ENCODE data around the gene RSPH1.

Gene RSPH1

GRCh38 chr21:42435833-42436232, 60.2 kb downstream of the RSPH1 start:
- TF ChIP-seq, protein P1, sequence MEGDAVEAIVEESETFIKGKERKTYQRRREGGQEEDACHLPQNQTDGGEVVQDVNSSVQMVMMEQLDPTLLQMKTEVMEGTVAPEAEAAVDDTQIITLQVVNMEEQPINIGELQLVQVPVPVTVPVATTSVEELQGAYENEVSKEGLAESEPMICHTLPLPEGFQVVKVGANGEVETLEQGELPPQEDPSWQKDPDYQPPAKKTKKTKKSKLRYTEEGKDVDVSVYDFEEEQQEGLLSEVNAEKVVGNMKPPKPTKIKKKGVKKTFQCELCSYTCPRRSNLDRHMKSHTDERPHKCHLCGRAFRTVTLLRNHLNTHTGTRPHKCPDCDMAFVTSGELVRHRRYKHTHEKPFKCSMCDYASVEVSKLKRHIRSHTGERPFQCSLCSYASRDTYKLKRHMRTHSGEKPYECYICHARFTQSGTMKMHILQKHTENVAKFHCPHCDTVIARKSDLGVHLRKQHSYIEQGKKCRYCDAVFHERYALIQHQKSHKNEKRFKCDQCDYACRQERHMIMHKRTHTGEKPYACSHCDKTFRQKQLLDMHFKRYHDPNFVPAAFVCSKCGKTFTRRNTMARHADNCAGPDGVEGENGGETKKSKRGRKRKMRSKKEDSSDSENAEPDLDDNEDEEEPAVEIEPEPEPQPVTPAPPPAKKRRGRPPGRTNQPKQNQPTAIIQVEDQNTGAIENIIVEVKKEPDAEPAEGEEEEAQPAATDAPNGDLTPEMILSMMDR (IDR thresholded peaks at IDR 0.05; ENCODE audit: low read depth, low read length): no peak
- no peak overlapping the region for H3K4me3 ChIP-seq (replicated peaks in 1 of 2; ENCODE audit: low read depth in 2 of 2, low read length in 2 of 2)
- no peak for DNase-seq (ENCODE audit: low read depth in 2 of 2)

DNA sequence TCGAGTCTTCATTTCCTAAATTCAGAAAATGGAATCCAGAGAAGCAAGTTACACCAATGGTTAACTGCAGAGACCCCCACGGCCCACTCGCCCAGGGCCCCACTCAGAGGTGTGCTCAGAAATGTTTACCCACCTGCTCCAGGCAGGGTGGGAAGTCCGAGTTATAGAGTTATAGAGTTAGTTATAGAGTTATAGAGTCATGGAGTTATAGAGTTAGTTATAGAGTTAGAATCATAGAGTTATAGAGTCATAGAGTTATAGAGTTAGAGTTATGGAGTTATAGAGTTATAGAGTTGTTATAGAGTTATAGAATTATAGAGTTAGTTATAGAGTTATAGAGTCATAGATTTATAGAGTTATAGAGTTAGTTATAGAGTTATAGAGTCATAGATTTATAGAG, 60.6 kb downstream of the RSPH1 start:
- H3K4me3 ChIP-seq (replicated peaks in 1 of 2; ENCODE audit: low read depth in 2 of 2, low read length in 2 of 2): no peak overlapping the region
- TF ChIP-seq, protein P1 (IDR thresholded peaks at IDR 0.05; ENCODE audit: low read depth, low read length): no peak
- DNase-seq (ENCODE audit: low read depth in 2 of 2): no peak

- no peak for DNase-seq (ENCODE audit: low read depth in 2 of 2)
- H3K4me3 ChIP-seq (replicated peaks in 1 of 2; ENCODE audit: low read depth in 2 of 2, low read length in 2 of 2): no peak overlapping the region
- TF ChIP-seq, protein P1 (IDR thresholded peaks at IDR 0.05; ENCODE audit: low read depth, low read length): no peak
Observed at GRCh38 chr21:42434884-42435283, 61.1 kb downstream of the RSPH1 start.

DNA sequence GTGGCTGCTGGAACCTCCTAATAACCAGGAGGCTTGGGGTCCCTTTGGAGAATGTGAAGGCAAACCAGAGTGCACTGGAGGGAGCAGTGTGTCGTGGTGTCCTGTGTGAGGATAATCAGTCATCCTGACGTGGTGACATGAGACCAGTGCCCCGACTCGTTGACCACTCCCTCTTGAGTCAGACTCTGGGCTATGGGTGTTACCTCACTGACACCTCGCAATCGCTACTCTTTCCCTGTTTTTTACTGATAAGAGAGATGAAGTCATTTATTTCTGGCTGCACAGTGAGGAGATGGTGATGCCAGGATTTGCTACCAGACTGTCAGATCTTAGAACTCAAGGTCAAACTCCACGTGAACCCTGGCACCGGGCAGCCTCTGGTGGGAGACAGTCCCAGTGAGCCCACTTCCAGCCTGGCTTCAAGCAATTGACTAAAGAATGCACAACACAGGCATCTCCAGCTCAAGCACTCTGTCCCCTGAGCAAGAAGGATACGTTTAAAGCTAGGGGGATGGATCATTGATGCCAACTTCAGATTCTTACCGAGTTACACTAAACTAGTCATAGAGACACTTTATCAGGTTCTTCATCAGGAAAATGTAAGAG, 62.0 kb downstream of the RSPH1 start:
- no peak overlapping the region for H3K4me3 ChIP-seq (replicated peaks in 1 of 2; ENCODE audit: low read depth in 2 of 2, low read length in 2 of 2)
- DNase-seq (ENCODE audit: low read depth in 2 of 2): no peak
- TF ChIP-seq, protein P1 (IDR thresholded peaks at IDR 0.05; ENCODE audit: low read depth, low read length): no peak

- TF ChIP-seq, protein P1 (IDR thresholded peaks at IDR 0.05; ENCODE audit: low read depth, low read length): no peak
- DNase-seq (ENCODE audit: low read depth in 2 of 2): no peak
- no peak overlapping the region for H3K4me3 ChIP-seq (replicated peaks in 1 of 2; ENCODE audit: low read depth in 2 of 2, low read length in 2 of 2)
Observed at GRCh38 chr21:42432695-42433094, 63.3 kb downstream of the RSPH1 start.

GRCh38 chr21:42431196-42431595, 64.8 kb downstream of the RSPH1 start:
- no peak overlapping the region for H3K4me3 ChIP-seq (replicated peaks in 1 of 2; ENCODE audit: low read depth in 2 of 2, low read length in 2 of 2)
- DNase-seq (ENCODE audit: low read depth in 2 of 2): no peak
- TF ChIP-seq, protein P1 (IDR thresholded peaks at IDR 0.05; ENCODE audit: low read depth, low read length): no peak

DNA sequence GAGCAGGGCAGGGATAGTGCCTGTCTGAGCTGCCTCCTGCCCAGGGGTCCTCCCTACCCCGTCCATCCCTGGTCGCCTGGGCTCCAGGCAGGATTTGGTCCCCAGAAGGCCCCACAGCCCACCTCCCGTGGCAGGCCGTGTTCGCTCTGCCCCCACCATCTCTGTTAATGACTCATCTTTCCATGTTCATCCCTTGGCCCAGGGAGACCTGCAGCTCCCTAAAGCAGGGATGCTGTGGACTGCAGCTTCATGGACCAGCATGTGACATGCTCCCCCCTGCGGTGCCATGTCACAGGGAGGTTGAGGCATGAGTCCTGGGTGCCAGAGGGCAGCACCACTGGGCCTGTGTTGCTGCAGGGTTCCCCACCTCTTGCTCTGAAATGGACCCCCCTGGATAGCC, 65.5 kb downstream of the RSPH1 start:
- DNase-seq (ENCODE audit: low read depth in 2 of 2): no peak
- H3K4me3 ChIP-seq (replicated peaks in 1 of 2; ENCODE audit: low read depth in 2 of 2, low read length in 2 of 2): no peak overlapping the region
- TF ChIP-seq, protein P1 (IDR thresholded peaks at IDR 0.05; ENCODE audit: low read depth, low read length): no peak
